ENCODE results near the gene PALLD. TPM values are rescaled to one million over a fixed set of nuclear protein-coding genes. Genes with fewer than 3 reads are reported as not detected.

PALLD gene
- total RNA-seq, 1 experiment from 2014 or later = 166 TPM

DNA sequence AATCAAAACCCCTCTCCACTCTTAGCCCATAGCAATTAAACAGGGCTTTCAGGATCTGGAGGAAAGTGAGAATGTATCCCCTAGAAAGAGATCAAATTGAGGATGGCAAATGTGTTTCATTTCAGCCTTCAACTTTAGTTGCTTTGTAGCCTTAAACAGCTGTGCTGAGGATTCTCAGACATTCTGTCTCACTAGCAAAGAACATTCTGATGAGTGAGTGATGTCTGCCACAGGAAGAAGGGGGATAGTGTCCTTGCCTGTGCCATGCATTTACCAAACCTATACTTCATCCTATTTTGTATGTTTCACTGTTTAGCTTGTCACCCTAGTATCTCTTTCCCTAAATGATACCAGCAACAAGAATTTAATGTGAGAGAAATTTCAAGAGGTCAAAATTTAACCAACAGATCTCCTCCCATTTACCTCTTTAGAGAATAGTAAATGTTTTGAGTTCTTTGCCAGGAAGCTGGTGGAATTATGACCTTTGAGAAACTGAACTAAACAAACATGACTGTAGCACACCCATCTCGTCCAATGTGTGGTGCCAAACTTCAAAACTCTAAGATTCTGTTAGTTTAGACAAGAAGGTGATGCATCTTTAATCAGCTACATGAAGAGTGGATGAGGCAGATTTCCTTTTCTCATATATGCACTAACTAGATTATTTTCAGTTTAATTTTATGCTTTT lies 165.6 kb downstream of the PALLD start:
- no peak overlapping the region for H3K4me2 ChIP-seq (ENCODE audit: low read length)
- CTCF ChIA-PET = no interaction called here

More for the DNA sequence above, 165.6 kb downstream of the PALLD start:
- Histone ChIP-seq H3K27ac (ENCODE audit: low read depth, low read length) (no peak overlapping the region), H3K9me3 (ENCODE audit: control insufficient read depth in 1 of 2, insufficient read depth in 1 of 2, low read depth in 1 of 2, low read length in 2 of 2) (no peaks in the 10 kb centered on the region), H3K9ac (ENCODE audit: low read length) (no peak overlapping the region), H3K79me2 (ENCODE audit: insufficient read depth, low read length) (peaks cover 29% of the 10 kb centered on the region; the same call in 1 of the 2 replicates), H3K27me3 (ENCODE audit: insufficient read depth, low read length) (no peaks in the 10 kb centered on the region), H3K4me1 (ENCODE audit: control insufficient read depth in 1 of 2, insufficient read depth in 2 of 2, low read length in 2 of 2) (peaks cover 24 to 76% of the 10 kb centered on the region in 2 experiments), H4K20me1 (ENCODE audit: insufficient read depth) (no peaks in the 10 kb centered on the region), H3K36me3 (ENCODE audit: control insufficient read depth in 1 of 2, insufficient read depth in 2 of 2, low read length in 2 of 2) (no peaks in the 10 kb centered on the region), H3K4me3 (replicated peaks in 1 of 2; ENCODE audit: low read depth in 1 of 2, low read length in 2 of 2) (no peak overlapping the region), H3K9me2 (ENCODE audit: insufficient read depth) (no peaks in the 10 kb centered on the region), H2AFZ (ENCODE audit: low read depth, low read length, poor library complexity, severe bottlenecking) (no peak overlapping the region)
- TF ChIP-seq EZH2 (IDR thresholded peaks at IDR 0.05) (no peak), TCF7L2 (IDR thresholded peaks at IDR 0.05; ENCODE audit: borderline replicate concordance, extremely low read depth, insufficient read depth, insufficient read length) (no peak), CBX3 (IDR thresholded peaks at IDR 0.05; ENCODE audit: low read depth) (no peak), FOSL1 (IDR thresholded peaks at IDR 0.05; ENCODE audit: low read depth) (no peak), CEBPB (IDR thresholded peaks at IDR 0.05; ENCODE audit: low read depth) (no peak), EZH2phosphoT487 (IDR thresholded peaks at IDR 0.05; ENCODE audit: borderline replicate concordance) (no peak), ZFX (IDR thresholded peaks at IDR 0.05) (no peak), ELF1 (IDR thresholded peaks at IDR 0.05; ENCODE audit: borderline replicate concordance, low read depth) (no peak), YY1 (IDR thresholded peaks at IDR 0.05; ENCODE audit: extremely low read depth, insufficient replicate concordance, low read depth, low read length) (no peak)
- TF ChIP-seq, protein P1, sequence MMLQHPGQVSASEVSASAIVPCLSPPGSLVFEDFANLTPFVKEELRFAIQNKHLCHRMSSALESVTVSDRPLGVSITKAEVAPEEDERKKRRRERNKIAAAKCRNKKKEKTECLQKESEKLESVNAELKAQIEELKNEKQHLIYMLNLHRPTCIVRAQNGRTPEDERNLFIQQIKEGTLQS (IDR thresholded peaks at IDR 0.05) = no peak
- TF ChIP-seq, protein P2, sequence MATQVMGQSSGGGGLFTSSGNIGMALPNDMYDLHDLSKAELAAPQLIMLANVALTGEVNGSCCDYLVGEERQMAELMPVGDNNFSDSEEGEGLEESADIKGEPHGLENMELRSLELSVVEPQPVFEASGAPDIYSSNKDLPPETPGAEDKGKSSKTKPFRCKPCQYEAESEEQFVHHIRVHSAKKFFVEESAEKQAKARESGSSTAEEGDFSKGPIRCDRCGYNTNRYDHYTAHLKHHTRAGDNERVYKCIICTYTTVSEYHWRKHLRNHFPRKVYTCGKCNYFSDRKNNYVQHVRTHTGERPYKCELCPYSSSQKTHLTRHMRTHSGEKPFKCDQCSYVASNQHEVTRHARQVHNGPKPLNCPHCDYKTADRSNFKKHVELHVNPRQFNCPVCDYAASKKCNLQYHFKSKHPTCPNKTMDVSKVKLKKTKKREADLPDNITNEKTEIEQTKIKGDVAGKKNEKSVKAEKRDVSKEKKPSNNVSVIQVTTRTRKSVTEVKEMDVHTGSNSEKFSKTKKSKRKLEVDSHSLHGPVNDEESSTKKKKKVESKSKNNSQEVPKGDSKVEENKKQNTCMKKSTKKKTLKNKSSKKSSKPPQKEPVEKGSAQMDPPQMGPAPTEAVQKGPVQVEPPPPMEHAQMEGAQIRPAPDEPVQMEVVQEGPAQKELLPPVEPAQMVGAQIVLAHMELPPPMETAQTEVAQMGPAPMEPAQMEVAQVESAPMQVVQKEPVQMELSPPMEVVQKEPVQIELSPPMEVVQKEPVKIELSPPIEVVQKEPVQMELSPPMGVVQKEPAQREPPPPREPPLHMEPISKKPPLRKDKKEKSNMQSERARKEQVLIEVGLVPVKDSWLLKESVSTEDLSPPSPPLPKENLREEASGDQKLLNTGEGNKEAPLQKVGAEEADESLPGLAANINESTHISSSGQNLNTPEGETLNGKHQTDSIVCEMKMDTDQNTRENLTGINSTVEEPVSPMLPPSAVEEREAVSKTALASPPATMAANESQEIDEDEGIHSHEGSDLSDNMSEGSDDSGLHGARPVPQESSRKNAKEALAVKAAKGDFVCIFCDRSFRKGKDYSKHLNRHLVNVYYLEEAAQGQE (IDR thresholded peaks at IDR 0.05; ENCODE audit: low read depth) = no peak
- TF ChIP-seq, protein P3, sequence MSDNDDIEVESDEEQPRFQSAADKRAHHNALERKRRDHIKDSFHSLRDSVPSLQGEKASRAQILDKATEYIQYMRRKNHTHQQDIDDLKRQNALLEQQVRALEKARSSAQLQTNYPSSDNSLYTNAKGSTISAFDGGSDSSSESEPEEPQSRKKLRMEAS (IDR thresholded peaks at IDR 0.05) = no peak
- ChIA-PET POLR2A (no interaction called here), RAD21 (ENCODE audit: low non-redundant PET in 1 of 2, low total read pairs in 2 of 2, uncharacterized antibody in 2 of 2, unreplicated experiment in 2 of 2) (no interaction called here)
- BruUV-seq (replicated peaks) = no TSS peak
- intact Hi-C loops (cut with micrococcal nuclease) = no loop called here
- ATAC-seq = no peak
- DNase-seq (ENCODE audit: low read depth, low spot score) = no peak
